ENCODE measurements around the gene EHMT1. TPM values are rescaled to one million over a fixed set of nuclear protein-coding genes. Genes with fewer than 3 reads are reported as not detected.

Gene EHMT1
- polyA plus RNA-seq, 1 of the 3 experiments (the other 2 are of a cell fraction), result 39.5 TPM

DNA sequence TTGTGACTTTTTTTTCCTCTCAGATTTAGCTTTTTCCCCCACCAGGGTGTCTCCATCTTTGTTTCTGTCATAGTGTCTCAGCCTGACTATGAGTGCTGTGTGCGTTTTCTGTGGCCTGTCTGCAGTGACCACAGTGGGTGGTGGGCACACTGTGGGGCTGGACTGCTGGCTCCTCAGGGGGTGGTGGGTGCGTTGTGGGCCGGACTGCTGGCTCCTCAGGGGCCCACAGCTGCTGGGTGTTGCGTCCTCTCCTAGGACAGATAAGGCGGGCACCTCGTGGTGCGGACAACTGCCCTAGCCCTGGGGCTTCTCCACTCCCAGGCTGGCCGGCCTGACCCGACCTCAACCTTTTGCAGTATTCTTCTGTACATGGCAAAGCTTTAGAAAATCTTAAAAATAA, 100.4 kb downstream of the EHMT1 start:
- H3K9me2 ChIP-seq, result no peaks in the 10 kb centered on the region
- no peak for DNase-seq
- no peak overlapping the region for H3K9ac ChIP-seq
- no peaks in the 10 kb centered on the region for H3K9me3 ChIP-seq
- H3K79me2 ChIP-seq (ENCODE audit: insufficient read depth), result peaks cover 38% of the 10 kb centered on the region
- CTCF ChIA-PET, result interaction anchor here (1.1 kb wide), 1 partner anchor 23 kb away, joined by 3 read pairs; no protein-coding TSS in a partner anchor
- no peak overlapping the region for H3K4me2 ChIP-seq
- TF ChIP-seq, protein P1, sequence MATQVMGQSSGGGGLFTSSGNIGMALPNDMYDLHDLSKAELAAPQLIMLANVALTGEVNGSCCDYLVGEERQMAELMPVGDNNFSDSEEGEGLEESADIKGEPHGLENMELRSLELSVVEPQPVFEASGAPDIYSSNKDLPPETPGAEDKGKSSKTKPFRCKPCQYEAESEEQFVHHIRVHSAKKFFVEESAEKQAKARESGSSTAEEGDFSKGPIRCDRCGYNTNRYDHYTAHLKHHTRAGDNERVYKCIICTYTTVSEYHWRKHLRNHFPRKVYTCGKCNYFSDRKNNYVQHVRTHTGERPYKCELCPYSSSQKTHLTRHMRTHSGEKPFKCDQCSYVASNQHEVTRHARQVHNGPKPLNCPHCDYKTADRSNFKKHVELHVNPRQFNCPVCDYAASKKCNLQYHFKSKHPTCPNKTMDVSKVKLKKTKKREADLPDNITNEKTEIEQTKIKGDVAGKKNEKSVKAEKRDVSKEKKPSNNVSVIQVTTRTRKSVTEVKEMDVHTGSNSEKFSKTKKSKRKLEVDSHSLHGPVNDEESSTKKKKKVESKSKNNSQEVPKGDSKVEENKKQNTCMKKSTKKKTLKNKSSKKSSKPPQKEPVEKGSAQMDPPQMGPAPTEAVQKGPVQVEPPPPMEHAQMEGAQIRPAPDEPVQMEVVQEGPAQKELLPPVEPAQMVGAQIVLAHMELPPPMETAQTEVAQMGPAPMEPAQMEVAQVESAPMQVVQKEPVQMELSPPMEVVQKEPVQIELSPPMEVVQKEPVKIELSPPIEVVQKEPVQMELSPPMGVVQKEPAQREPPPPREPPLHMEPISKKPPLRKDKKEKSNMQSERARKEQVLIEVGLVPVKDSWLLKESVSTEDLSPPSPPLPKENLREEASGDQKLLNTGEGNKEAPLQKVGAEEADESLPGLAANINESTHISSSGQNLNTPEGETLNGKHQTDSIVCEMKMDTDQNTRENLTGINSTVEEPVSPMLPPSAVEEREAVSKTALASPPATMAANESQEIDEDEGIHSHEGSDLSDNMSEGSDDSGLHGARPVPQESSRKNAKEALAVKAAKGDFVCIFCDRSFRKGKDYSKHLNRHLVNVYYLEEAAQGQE (IDR thresholded peaks at IDR 0.05; ENCODE audit: low read depth, low read length), result no peak
- TF ChIP-seq TEAD4 (IDR thresholded peaks at IDR 0.05; ENCODE audit: borderline replicate concordance, insufficient read depth), result no peak
- TF ChIP-seq, protein P2, sequence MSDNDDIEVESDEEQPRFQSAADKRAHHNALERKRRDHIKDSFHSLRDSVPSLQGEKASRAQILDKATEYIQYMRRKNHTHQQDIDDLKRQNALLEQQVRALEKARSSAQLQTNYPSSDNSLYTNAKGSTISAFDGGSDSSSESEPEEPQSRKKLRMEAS (IDR thresholded peaks at IDR 0.05; ENCODE audit: low read depth), result no peak
- no peak for TF ChIP-seq FOXM1 (IDR thresholded peaks at IDR 0.05; ENCODE audit: low read depth)
- TF ChIP-seq, protein P3, sequence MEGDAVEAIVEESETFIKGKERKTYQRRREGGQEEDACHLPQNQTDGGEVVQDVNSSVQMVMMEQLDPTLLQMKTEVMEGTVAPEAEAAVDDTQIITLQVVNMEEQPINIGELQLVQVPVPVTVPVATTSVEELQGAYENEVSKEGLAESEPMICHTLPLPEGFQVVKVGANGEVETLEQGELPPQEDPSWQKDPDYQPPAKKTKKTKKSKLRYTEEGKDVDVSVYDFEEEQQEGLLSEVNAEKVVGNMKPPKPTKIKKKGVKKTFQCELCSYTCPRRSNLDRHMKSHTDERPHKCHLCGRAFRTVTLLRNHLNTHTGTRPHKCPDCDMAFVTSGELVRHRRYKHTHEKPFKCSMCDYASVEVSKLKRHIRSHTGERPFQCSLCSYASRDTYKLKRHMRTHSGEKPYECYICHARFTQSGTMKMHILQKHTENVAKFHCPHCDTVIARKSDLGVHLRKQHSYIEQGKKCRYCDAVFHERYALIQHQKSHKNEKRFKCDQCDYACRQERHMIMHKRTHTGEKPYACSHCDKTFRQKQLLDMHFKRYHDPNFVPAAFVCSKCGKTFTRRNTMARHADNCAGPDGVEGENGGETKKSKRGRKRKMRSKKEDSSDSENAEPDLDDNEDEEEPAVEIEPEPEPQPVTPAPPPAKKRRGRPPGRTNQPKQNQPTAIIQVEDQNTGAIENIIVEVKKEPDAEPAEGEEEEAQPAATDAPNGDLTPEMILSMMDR (IDR thresholded peaks at IDR 0.05), result no peak
- no peak for TF ChIP-seq RAD21 (IDR thresholded peaks at IDR 0.05; ENCODE audit: low read length)
- no peak for TF ChIP-seq FOXJ3 (CRISPR knock-in tag; IDR thresholded peaks at IDR 0.05)
- no peak for TF ChIP-seq FOSL2 (IDR thresholded peaks at IDR 0.05; ENCODE audit: borderline replicate concordance, low read depth)
- TF ChIP-seq GATA2 (CRISPR knock-in tag; IDR thresholded peaks at IDR 0.05), result no peak
- TF ChIP-seq, protein P4, sequence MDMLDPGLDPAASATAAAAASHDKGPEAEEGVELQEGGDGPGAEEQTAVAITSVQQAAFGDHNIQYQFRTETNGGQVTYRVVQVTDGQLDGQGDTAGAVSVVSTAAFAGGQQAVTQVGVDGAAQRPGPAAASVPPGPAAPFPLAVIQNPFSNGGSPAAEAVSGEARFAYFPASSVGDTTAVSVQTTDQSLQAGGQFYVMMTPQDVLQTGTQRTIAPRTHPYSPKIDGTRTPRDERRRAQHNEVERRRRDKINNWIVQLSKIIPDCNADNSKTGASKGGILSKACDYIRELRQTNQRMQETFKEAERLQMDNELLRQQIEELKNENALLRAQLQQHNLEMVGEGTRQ (IDR thresholded peaks at IDR 0.05; ENCODE audit: borderline replicate concordance, low read depth, low read length), result no peak
- no peak for TF ChIP-seq RCOR1 (IDR thresholded peaks at IDR 0.05; ENCODE audit: low read length)
- no peak for TF ChIP-seq JUND (IDR thresholded peaks at IDR 0.05)
- no peak for TF ChIP-seq GABPA (IDR thresholded peaks at IDR 0.05; ENCODE audit: low read depth)
- TF ChIP-seq SIN3A (IDR thresholded peaks at IDR 0.05; ENCODE audit: borderline replicate concordance, low read depth, low read length), result no peak
- TF ChIP-seq, protein P5, sequence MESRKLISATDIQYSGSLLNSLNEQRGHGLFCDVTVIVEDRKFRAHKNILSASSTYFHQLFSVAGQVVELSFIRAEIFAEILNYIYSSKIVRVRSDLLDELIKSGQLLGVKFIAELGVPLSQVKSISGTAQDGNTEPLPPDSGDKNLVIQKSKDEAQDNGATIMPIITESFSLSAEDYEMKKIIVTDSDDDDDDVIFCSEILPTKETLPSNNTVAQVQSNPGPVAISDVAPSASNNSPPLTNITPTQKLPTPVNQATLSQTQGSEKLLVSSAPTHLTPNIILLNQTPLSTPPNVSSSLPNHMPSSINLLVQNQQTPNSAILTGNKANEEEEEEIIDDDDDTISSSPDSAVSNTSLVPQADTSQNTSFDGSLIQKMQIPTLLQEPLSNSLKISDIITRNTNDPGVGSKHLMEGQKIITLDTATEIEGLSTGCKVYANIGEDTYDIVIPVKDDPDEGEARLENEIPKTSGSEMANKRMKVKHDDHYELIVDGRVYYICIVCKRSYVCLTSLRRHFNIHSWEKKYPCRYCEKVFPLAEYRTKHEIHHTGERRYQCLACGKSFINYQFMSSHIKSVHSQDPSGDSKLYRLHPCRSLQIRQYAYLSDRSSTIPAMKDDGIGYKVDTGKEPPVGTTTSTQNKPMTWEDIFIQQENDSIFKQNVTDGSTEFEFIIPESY (IDR thresholded peaks at IDR 0.05; ENCODE audit: borderline replicate concordance, low read depth), result no peak
- no peak for TF ChIP-seq RFX5 (IDR thresholded peaks at IDR 0.05; ENCODE audit: low read length)
- TF ChIP-seq, protein P6, sequence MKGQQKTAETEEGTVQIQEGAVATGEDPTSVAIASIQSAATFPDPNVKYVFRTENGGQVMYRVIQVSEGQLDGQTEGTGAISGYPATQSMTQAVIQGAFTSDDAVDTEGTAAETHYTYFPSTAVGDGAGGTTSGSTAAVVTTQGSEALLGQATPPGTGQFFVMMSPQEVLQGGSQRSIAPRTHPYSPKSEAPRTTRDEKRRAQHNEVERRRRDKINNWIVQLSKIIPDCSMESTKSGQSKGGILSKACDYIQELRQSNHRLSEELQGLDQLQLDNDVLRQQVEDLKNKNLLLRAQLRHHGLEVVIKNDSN (IDR thresholded peaks at IDR 0.05; ENCODE audit: borderline replicate concordance, low read depth), result no peak
- no peak for TF ChIP-seq TAF1 (IDR thresholded peaks at IDR 0.05; ENCODE audit: borderline replicate concordance, low read depth, low read length)
- TF ChIP-seq SMC3 (IDR thresholded peaks at IDR 0.05; ENCODE audit: low read depth, low read length), result no peak
- TF ChIP-seq TCF12 (IDR thresholded peaks at IDR 0.05), result no peak
- H3F3A ChIP-seq (replicated peaks; ENCODE audit: insufficient read depth), result peaks cover 5% of the 10 kb centered on the region
- H3K4me1 ChIP-seq (ENCODE audit: control insufficient read depth in 1 of 2, insufficient read depth in 2 of 2, low read depth in 1 of 2, low read length in 1 of 2), result no peaks in the 10 kb centered on the region
- POLR2A ChIA-PET, result no interaction called here
- peaks cover 15% of the 10 kb centered on the region for H4K20me1 ChIP-seq (ENCODE audit: insufficient read depth)
- H3K27me3 ChIP-seq (ENCODE audit: insufficient read depth), result no peaks in the 10 kb centered on the region
- H3K27ac ChIP-seq (ENCODE audit: low read depth in 2 of 2, low read length in 1 of 2), result no peak overlapping the region
- H3K36me3 ChIP-seq (replicated peaks in 1 of 2; ENCODE audit: control insufficient read depth in 1 of 2, insufficient read depth in 2 of 2, low read length in 1 of 2), result peaks cover 11 to 17% of the 10 kb centered on the region in 2 experiments
- 96% methylated on average over 9 of the region's 9 CpGs for WGBS (ENCODE audit: low lambda C conversion rate)
- H3K4me3 ChIP-seq (ENCODE audit: low read depth in 2 of 2, low read length in 1 of 2), result no peak overlapping the region
- no peak overlapping the region for H2AFZ ChIP-seq (ENCODE audit: low read depth)
